SW 1271 (cell line): ENCODE data around the gene RPRD1A.
"Not testable (repeated sequence)": the region's sequence is repeated elsewhere in the genome, so short reads cannot be mapped to it uniquely, and the experiment has no call there.

Experiments used
- DNase-seq, 2 experiments: peaks; one replicate each; lab custom pipeline; 2025; lab: John Stamatoyannopoulos, UW

The RPRD1A gene

DNA sequence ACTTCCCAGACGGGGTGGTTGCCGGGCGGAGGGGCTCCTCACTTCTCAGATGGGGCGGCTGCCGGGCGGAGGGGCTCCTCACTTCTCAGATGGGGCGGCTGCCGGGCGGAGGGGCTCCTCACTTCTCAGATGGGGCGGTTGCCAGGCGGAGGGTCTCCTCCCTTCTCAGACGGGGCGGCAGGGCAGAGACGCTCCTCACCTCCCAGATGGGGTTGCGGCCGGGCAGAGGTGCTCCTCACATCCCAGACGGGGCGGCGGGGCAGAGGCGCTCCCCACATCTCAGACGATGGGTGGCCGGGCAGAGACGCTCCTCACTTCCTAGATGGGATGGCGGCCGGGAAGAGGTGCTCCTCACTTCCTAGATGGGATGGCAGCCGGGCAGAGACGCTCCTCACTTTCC is 10.4 kb upstream of the RPRD1A start:
- not testable (repeated sequence) for DNase-seq

DNA sequence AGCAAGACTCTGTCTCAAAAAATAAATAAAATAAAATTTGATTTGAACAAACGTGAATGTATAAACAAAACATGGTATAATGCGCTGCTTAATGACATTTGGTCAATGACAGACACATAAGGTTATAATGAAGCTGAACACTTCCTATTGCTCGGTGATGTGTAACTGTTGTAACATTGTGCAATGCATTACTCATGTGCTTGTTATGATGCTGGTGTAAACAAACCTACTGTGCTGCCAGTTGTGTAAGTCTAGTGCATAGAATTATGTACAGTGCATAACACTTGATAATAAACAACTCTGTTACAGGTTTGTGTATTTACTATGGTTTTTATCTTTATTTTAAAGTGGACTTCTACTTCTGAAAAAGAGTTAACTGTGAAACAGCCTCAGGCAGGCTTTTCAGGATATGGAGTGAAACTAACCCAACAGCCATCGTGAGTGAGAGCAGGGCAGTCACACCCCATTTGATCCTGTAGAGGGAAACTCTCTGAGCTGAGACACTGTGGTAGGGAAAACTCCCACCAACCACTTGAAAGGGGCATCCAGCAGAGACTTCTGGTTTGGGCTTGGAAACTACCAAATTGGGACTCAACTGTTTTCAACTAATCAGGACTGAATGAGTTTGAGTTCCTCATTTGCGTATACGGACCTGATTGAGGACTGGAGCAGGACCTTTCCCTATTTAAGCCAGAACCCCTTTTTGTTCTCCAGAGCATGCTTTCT is 8.7 kb upstream of the RPRD1A start:
- no peak for DNase-seq

DNA sequence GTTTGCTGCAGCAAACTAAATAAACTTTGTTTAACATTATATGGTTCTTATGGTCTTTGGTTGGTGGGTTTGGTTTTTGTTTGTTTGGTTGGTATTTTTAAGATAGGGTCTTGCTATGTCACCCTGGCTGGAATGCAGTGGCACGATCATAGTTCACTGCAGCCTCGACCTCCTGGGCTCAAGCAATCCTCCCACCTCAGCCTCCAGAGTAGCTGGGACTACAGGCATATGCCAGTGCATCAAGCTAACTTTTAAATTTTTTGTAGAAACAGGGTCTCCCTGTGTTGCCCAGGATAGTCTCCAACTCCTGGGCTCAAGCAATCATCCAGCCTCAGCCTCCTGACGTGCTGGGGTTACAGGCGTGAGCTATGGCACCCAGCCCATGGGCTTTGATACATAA is 7.1 kb upstream of the RPRD1A start:
- no peak for DNase-seq

DNA sequence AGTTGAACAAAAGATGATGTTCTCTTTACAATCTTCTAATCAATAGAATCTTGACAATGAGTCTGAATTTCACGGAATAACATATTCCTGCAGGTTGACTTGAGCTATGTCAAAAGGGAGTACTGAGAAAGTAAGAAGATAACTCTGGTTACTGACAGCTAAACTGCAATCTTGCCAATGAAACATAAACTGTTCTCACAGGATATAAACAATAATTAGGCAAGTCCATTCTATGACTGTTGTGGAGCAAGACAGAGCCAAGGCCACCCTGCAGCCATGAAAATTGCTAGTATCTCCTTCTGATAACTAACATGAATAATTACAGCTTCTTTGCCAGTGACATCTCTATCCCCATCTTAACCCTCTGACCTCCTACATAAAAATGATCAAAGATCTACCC is 6.3 kb upstream of the RPRD1A start:
- no peak for DNase-seq

DNA sequence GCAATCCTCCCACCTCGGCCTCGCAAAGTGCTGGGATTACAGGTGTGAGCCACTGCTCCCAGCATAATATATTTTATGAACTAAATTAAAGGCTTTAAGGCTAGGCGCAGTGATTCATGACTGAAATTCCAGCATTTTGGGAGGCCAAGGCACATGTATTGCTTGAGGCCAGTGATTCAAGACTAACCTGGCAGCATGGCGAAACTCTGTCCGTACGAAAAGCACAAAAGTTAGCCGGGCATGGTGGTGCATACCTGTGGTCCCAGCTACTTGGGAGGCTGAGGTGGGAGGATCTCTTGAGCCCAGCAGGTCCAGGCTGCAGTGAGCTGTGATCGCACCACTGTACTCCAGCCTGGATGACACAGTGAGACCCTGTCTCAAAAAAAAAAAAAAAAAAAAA is 5.0 kb upstream of the RPRD1A start:
- not testable (repeated sequence) for DNase-seq

DNA sequence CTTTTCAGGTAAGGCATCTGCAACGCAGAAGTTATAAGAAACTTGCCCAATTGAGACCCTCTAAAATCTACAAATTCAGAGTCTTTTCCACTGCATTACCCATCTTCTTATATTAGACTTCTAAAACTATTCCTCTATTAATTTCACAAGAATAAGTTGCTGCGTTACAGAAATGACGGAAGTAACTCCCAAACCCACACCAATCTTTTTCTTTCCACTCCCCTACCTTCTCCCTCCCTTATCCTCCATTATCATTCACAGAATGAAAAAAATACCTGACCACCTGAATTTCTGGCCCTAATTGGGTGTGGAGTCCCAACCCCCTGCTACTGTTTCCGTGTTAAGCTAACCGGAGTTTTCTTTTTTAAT is 689 bp downstream of the RPRD1A start:
- DNase-seq, result no peak

DNA sequence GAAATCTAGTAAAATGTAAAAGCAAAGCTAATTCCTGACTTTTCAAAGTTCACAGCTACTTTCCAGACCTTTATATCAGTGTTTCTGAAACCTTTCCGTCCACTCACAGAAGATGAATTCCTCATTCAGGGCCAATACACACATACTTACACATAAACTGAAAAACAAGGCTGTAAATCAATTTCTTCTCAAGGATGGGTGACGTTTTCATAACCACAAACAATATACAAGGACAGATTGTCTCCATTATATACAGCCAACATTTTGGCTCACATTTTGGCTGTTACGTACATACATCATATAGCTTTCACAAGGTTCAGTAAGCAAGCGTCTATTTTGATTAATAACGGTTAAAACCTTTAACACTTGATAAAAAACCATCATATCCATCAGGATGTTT is 1.4 kb downstream of the RPRD1A start:
- DNase-seq, result no peak

DNA sequence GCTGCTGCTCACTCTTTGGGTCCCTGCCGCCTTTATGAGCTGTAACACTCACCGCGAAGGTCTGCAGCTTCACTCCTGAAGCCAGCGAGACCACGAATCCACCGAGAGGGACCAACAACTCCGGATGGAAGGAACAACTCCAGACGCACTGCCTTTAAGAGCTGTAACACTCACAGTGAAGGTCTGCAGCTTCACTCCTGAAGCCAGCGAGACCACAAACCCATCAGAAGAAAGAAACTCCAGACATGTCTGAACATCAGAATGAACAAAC is 2.6 kb downstream of the RPRD1A start:
- not testable (repeated sequence) for DNase-seq

DNA sequence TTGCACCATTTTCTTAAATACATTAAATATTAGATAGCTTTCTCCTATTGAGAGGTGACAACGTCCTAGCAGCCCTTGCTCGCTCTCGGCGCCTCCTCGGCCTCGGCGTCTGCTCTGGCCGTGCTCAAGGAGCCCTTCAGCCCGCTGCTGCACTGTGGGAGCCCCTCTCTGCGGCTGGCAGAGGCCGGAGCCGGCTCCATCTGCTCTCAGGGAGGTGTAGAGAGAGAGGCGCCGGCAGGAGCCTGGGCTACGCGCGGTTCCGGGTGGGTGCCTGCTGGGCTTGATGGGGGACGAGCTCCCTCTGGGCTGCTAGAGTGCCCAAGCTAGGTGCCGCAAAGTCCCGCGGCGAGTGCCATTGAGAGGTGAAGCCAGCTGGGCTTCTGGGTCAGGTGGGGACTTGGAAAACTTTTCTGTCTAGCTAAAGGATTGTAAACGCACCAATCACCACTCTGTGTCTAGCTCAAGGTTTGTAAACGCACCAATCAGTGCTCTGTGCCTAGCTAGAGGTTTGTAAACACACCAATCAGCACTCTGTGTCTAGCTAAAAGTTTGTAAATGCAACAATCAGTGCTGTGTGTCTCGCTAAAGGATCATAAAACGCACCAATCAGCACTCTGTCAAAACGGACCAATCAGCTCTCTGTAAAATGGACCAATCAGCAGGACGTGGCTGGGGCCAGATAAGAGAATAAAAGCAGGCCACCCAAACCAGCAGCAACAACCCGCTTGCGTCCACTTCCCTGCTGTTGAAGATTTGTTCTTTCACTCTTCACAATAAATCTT is 3.1 kb downstream of the RPRD1A start:
- no peak for DNase-seq

DNA sequence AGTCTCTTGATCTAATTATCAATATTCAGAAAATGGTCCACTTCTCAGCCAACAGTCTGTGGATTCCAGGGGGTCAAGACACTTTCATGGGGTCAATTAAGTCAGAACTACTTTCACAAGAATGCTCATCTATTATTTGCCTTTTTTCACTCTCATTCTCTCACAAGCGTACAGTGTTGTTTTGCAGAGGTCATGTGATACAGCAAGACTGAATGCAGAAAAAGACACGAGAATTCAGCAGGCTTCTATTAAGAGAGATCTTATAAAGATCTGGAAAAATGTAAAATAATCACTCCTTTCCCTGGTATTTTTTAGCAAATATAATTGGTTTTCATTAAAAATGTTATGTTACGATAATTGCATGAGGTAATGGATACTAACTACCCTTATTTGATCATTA is 8.7 kb downstream of the RPRD1A start:
- DNase-seq, result no peak

DNA sequence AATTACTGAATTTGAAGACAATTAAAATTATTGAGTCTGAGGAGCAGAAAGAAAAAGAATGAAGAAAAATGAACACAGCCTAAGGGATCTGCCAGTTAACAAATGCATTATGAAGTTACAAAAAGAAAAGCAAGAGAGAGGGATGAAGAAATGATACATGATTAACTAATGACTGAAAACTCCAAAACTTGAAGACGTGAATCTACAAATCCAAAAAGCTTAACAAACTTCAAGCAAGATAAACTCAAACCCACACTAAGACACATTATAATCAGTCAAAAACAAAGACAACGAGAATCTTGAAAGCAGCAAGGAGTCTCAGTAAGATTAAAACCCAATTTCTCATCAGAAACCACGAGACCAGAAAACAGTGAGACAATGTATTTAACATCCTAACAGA is 15.6 kb downstream of the RPRD1A start:
- DNase-seq, result no peak

DNA sequence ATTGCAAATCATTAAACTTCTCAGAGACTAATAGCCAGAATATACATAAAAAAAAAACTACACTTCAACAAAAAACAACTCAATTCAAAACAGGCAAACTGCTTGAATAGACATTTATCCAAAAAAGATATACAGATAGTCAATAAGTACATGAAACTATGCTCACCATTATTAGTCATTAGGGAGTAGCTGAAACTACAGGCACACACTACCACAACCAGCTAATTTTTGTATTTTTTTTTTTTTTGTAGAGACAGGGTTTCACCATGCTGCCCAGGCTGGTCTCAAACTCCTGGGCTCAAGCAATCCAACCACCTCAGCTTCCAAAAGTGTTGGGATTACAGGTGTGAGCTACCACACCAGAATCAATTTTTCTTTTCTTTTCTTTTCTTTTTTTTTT is 16.9 kb downstream of the RPRD1A start:
- no peak for DNase-seq

DNA sequence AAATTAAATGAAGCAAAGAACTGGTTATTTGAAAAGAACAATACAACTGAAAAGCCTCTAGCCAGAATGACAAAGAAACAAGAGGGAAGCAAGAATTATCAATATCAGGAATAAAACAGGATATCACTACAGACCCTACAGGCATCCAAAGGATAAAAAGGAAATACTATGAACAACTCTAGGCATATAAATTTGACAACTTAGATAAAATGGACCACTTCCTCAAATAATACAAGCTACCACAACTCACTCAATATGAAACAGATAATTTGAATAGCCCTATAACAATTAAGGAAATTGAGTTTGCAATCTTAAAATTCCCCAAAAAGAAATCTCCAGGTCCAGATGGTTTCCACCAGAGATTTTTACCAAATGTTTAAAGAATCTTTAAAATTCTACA is 19.8 kb downstream of the RPRD1A start:
- DNase-seq, result no peak

DNA sequence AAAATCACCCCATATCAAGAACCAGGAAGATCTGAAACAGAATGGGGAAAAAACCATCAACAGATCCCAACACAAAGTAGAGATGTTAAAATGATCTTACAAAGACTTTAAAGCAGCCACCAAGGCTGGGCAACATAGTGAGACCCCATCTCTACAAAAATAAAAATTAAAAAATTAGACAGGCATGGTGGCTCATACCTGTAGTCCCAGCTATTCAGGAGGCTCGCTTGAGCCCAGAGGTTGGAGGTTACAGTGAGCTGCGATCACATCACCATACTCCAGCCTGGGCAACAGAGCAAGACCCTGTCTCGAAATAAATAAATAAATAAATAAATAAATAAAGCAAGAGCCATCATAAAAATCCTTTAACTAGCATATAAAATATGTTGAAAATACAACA is 20.5 kb downstream of the RPRD1A start:
- no peak for DNase-seq

DNA sequence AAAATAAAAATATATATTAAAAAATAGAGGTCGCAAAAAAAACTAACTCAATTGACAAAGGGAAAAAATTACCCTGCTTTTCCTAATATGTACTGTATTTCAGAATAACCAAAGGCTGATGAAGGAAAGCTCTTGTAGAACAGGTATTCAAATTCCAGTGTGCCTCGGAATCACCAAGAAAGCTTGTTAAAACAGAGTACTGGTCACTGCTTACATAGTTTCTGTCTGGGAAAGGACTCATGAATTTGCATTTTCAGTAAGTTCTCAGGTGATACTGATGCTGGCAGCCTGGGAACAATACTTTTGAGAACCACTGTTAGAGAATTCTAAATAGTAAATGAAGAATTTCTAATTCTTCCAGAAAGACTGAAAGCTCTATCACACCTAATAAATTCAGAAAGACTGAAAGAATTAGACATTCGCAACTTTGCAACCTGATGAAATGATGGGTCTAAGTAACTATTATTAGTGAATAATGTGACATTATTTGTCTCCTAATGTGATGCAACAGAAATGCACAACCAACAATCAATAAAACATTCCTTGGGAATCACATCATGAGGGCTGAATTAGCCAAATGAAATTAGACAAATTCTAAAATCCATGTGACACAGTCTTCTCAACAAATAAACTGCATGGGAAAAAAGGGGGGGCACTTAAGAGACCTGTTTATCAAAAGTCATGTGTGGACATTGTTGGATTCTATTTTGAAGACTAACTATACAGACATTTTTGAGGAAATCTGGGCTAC is 21.9 kb downstream of the RPRD1A start:
- DNase-seq, result no peak

DNA sequence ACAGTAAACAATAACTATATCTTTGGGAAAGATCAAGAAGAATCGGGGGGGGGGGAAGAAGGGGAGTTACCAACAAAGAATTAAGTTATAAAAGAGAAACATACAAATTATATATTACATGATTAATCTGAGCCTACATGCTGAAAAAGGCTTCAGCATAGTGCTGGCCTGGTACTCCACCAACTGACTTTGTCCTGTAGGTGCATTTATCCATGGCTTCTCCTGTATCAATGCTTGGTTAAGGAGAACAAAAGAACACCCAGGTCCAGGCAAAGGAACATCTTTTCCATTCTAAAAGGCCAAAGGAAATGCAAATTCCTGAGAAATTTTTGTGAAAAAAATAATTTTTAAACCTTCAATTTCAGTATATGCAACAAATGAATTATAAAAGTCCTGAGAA is 24.2 kb downstream of the RPRD1A start:
- DNase-seq, result no peak

DNA sequence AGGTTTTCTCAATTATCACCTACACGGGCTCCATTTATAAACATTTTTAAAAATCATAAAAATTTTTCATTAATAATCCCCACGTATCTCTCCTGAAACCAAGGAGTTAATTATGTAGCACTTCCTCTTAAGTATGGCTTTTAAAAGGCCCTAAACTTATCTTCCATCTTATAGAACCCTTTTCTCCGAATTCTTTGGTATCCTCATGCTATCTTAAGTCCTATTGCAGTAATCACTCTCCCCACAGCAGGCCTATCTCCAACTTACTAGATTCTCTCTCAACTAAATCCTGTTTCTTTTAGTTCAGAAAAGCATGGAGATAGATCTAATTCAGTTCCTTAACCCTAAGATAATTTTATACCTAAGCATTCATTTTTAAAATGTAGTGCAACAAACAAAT is 26.2 kb downstream of the RPRD1A start:
- DNase-seq, result no peak

DNA sequence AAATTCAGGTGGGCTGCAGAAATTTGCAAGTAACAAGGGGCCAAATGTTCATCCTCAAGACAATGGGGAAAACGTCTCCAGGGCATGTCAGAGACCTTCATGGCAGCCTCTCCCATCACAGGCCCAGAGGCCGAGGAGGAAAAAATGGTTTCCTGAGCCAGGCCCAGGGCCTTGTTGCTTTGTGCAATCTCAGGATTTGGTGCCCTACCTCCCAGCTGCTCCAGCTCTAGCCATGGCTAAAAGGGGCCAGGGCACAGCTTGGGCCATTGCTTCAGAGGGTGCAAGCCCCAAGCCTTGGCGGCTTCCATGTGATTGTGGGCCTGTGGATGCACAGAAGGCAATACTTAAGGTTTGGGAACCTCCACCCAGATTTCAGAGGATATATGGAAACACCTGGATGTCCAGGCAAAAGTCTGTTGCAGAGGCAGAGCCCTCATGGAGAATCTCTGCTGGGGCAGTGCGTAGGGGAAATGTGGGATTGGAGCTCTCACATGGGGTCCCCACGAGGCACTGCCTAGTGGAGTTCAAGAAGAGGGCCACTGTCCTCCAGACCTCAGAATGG is 29.2 kb downstream of the RPRD1A start:
- no peak for DNase-seq

DNA sequence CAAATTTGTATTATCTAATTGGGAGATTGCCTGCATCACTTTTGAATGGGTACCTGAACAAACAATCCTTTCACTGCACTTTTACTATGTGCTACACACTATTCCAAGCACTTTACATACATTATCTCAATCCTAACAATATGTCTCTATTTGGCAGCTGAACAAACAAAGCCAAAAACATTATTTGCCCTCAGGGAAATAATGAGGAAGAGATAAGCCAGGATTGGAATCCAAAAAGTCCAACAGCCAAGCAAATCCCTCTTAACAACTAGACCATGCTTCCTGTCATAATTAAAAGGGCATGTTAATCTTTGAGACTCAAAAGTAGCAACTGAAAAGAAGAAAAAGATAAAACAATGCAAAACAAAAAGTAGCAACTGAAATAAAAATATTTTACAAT is 32.1 kb downstream of the RPRD1A start:
- DNase-seq, result no peak

DNA sequence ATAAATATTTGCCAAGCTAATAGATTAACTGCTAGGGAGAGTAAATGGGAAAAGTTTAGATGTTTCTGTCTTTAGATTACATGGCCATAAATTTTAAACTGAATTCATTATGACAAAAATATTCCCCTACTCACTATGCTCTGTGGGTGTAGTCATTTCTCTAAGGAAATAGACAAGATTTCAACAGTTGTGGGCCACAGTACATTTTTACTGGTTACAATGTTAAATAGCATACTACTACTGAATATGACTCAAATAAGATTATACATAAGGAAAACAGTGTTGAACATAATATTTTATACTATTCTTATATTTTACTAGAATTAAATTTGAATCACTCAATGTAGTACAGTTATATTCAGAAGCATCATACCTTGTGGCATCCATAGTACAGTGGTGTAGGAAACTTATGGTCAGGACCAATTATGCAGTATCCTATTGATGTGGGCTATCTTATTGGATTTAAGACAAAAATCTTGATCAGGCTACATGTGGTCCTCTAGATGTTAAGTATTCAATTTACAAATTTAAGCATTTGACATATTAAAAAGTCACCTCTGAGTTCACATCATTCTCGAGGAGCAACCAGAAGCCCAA is 33.0 kb downstream of the RPRD1A start:
- no peak for DNase-seq

DNA sequence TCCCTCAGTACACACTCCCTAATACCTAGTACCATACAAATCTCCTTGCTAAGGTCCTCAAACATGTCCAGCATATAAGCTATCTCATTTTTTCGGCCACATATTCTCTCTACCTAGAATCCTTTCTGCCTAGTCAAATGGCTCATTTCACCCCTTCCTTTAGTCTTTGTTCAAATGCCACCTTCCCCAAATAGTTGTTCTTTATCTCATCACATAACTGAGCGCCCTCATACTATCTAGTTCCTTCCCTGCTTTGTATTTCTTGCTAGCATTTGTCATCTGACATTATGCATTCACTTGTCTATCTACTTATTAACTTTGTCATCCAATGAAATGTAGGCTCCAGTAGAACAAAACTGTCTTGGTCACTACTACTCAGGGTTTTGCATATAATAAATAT is 35.5 kb downstream of the RPRD1A start:
- no peak for DNase-seq

DNA sequence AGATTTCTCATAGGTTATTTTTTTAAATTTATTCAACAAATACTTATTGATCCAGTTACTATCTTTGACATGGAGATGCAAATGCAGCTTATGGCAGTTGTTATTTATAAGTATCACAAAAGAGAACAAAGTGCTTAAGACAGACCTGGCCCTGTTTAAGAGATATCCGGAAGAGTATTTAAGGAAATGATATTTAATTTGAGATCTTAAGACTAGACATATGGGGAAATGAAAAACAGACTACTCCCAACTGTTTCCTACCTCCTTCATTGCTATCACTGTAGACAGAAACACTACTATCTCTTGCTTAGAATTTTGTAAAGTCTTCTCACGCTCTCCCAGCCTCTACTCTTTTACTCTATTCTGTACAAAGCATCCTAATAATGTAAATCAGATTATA is 36.0 kb downstream of the RPRD1A start:
- DNase-seq, result no peak

DNA sequence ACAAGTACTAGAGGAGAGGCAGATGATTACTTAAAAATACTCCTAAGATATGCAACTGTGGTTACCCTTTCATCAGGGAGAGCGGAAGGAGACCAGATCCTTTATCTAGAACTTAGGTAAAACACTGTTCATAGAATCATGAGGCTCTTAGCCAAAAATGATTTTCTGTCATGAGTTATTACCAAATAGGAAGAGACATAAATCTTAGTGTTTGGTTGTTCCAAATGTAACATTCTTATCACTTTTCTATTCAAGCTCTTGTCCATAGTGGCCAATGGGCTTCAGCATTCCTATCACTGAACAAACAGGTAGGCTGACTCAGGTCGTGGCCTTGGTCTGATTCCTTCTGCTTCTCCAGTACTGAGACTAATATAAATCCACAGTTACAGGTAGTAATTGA is 38.5 kb downstream of the RPRD1A start:
- DNase-seq, result no peak
